Osteoblast (primary cell): ENCODE measurements around the gene MARCHF3. TPM values are rescaled to one million over a fixed set of nuclear protein-coding genes. Genes with fewer than 3 reads are reported as not detected.

ENCODE experiments used
- DNase-seq: peaks from one replicate; pipeline ENCODE4 v3.0.0; 2011; ENCODE audit warnings: low spot score, mixed read lengths; ENCODE audit not compliant: insufficient read length; ENCODE audit errors: missing footprints
- H2AFZ ChIP-seq: 2 replicates; pipeline ENCODE4 v1.6.0; 2011; ENCODE audit warnings: mild to moderate bottlenecking, low read length
- H3K27ac ChIP-seq: 2 replicates; pipeline ENCODE4 v1.5.1; 2011; ENCODE audit warnings: mild to moderate bottlenecking, low read depth, low read length, moderate library complexity
- H3K27me3 ChIP-seq: 2 replicates; pipeline ENCODE4 v1.6.0; 2012; ENCODE audit warnings: mild to moderate bottlenecking, control low read depth, inconsistent platforms, low read length, moderate library complexity; ENCODE audit not compliant: insufficient read depth
- H3K36me3 ChIP-seq: 2 replicates; pipeline ENCODE4 v1.5.1; 2011; ENCODE audit warnings: mild to moderate bottlenecking, low read length, control low read depth, moderate library complexity; ENCODE audit not compliant: insufficient read depth
- H3K4me1 ChIP-seq: 2 replicates; pipeline ENCODE4 v1.5.1; 2011; ENCODE audit warnings: mild to moderate bottlenecking, low read length, control low read depth, moderate library complexity; ENCODE audit not compliant: insufficient read depth
- H3K4me2 ChIP-seq: 2 replicates; pipeline ENCODE4 v1.6.0; 2011; ENCODE audit warnings: mild to moderate bottlenecking, low read length; ENCODE audit not compliant: insufficient read depth
- H3K4me3 ChIP-seq: fragments of 200-600 bp; sonication (generic); 3 replicates; pipeline ENCODE4 v1.5.1; 2012; ENCODE audit warnings: mild to moderate bottlenecking, low read length, inconsistent platforms; ENCODE audit not compliant: insufficient read depth
- H3K79me2 ChIP-seq: 2 replicates; pipeline ENCODE4 v1.6.0; 2012; ENCODE audit warnings: mild to moderate bottlenecking, low read length, control low read depth, inconsistent platforms; ENCODE audit not compliant: insufficient read depth
- H3K9me3 ChIP-seq: 2 replicates; pipeline ENCODE4 v1.5.1; 2011; ENCODE audit warnings: low read depth, low read length, control low read depth
- H4K20me1 ChIP-seq: 2 replicates; pipeline ENCODE4 v1.6.0; 2012; ENCODE audit warnings: mild to moderate bottlenecking, low read length, control low read depth; ENCODE audit not compliant: insufficient read depth
- CTCF ChIP-seq: IDR thresholded peaks from 2 replicates; pipeline ENCODE4 v1.5.1; 2011; ENCODE audit warnings: mild to moderate bottlenecking, low read depth, low read length, moderate library complexity; ENCODE audit errors: extremely low read depth
- total RNA-seq: library from RNA; depleted of rRNA; stranded (reverse); fragments of >200 nt; gene quantifications from 2 replicates; pipeline ENCODE4 v1.2.3, GENCODE V29; 2012

Gene MARCHF3
- total RNA-seq, 1 donor: 2.2 TPM

GRCh38 chr5:126878634-126879033, 151.7 kb downstream of the MARCHF3 start:
- no peak overlapping the region for H3K4me3 ChIP-seq
- peaks cover 4% of the 10 kb centered on the region for H3K4me1 ChIP-seq
- no peaks in the 10 kb centered on the region for H3K79me2 ChIP-seq
- no peaks in the 10 kb centered on the region for H3K36me3 ChIP-seq
- H3K4me2 ChIP-seq: no peak overlapping the region
- no peak for DNase-seq
- H4K20me1 ChIP-seq: no peaks in the 10 kb centered on the region
- no peak overlapping the region for H2AFZ ChIP-seq
- H3K27me3 ChIP-seq: no peaks in the 10 kb centered on the region
- no peak for TF ChIP-seq CTCF
- no peaks in the 10 kb centered on the region for H3K9me3 ChIP-seq
- H3K27ac ChIP-seq: no peak overlapping the region

GRCh38 chr5:126878085-126878484, 152.3 kb downstream of the MARCHF3 start:
- no peaks in the 10 kb centered on the region for H3K27me3 ChIP-seq
- no peaks in the 10 kb centered on the region for H3K79me2 ChIP-seq
- H2AFZ ChIP-seq: no peak overlapping the region
- no peak for DNase-seq
- H3K4me3 ChIP-seq: no peak overlapping the region
- H4K20me1 ChIP-seq: no peaks in the 10 kb centered on the region
- no peak overlapping the region for H3K4me2 ChIP-seq
- H3K27ac ChIP-seq: no peak overlapping the region
- no peaks in the 10 kb centered on the region for H3K4me1 ChIP-seq
- no peak for TF ChIP-seq CTCF
- H3K36me3 ChIP-seq: no peaks in the 10 kb centered on the region
- H3K9me3 ChIP-seq: no peaks in the 10 kb centered on the region

GRCh38 chr5:126877602-126878001, 152.8 kb downstream of the MARCHF3 start:
- Histone ChIP-seq H3K79me2 (no peaks in the 10 kb centered on the region), H3K4me2 (no peak overlapping the region), H3K27ac (no peak overlapping the region), H3K4me3 (no peak overlapping the region), H2AFZ (no peak overlapping the region), H3K4me1 (no peaks in the 10 kb centered on the region), H3K36me3 (no peaks in the 10 kb centered on the region), H3K9me3 (no peaks in the 10 kb centered on the region), H3K27me3 (no peaks in the 10 kb centered on the region), H4K20me1 (no peaks in the 10 kb centered on the region)
- TF ChIP-seq CTCF: no peak
- no peak for DNase-seq

- H2AFZ ChIP-seq: no peak overlapping the region
- H3K9me3 ChIP-seq: no peaks in the 10 kb centered on the region
- TF ChIP-seq CTCF: no peak
- H3K4me1 ChIP-seq: no peaks in the 10 kb centered on the region
- H4K20me1 ChIP-seq: no peaks in the 10 kb centered on the region
- H3K79me2 ChIP-seq: no peaks in the 10 kb centered on the region
- no peak overlapping the region for H3K4me2 ChIP-seq
- DNase-seq: no peak
- no peaks in the 10 kb centered on the region for H3K27me3 ChIP-seq
- no peaks in the 10 kb centered on the region for H3K36me3 ChIP-seq
- H3K27ac ChIP-seq: no peak overlapping the region
- no peak overlapping the region for H3K4me3 ChIP-seq
Measured at GRCh38 chr5:126875303-126875785, 155.0 kb downstream of the MARCHF3 start.
